ENCODE data around the gene LARP4B. TPM values are rescaled to one million over a fixed set of nuclear protein-coding genes. Genes with fewer than 3 reads are reported as not detected.

Gene LARP4B
- total RNA-seq, 2 donors from 2014 or later: 42.2 to 70.6 TPM

DNA sequence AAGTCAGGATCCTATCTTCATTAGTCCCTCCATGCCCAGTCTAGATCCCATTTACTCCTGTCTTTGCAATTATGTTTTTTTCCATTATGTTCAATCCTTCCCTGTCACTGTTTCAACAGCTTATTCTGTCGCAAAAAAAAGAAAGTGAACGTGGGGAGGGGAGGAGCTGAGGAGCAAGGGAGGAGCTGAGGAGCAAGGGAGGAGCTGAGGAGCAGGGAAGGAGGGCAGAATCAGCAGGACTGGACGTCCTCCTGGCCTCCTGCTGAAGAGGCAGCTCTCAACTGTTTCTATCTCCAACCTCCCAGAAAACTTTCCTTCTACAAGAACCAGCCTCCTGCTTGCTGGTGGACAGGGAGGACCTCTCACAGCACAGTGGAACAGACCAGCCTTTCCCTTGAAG lies 26.0 kb downstream of the LARP4B start:
- Histone ChIP-seq H3K4me1 (ENCODE audit: control insufficient read depth in 1 of 2, low read depth in 2 of 2) (peaks cover 8 to 11% of the 10 kb centered on the region in 2 donors), H3K36me3 (no peaks in the 10 kb centered on the region), H3K27ac (no peak overlapping the region), H3K27me3 (replicated peaks; ENCODE audit: insufficient read depth) (no peaks in the 10 kb centered on the region), H3K4me3 (no peak overlapping the region), H3K9me3 (no peaks in the 10 kb centered on the region)
- TF ChIP-seq, protein P1, sequence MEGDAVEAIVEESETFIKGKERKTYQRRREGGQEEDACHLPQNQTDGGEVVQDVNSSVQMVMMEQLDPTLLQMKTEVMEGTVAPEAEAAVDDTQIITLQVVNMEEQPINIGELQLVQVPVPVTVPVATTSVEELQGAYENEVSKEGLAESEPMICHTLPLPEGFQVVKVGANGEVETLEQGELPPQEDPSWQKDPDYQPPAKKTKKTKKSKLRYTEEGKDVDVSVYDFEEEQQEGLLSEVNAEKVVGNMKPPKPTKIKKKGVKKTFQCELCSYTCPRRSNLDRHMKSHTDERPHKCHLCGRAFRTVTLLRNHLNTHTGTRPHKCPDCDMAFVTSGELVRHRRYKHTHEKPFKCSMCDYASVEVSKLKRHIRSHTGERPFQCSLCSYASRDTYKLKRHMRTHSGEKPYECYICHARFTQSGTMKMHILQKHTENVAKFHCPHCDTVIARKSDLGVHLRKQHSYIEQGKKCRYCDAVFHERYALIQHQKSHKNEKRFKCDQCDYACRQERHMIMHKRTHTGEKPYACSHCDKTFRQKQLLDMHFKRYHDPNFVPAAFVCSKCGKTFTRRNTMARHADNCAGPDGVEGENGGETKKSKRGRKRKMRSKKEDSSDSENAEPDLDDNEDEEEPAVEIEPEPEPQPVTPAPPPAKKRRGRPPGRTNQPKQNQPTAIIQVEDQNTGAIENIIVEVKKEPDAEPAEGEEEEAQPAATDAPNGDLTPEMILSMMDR (IDR thresholded peaks at IDR 0.05): no peak
- ATAC-seq (ENCODE audit: insufficient number of reproducible peaks, low FRiP score, low read depth) (no peak), DNase-seq (ENCODE audit: low spot score) (no peak)

DNA sequence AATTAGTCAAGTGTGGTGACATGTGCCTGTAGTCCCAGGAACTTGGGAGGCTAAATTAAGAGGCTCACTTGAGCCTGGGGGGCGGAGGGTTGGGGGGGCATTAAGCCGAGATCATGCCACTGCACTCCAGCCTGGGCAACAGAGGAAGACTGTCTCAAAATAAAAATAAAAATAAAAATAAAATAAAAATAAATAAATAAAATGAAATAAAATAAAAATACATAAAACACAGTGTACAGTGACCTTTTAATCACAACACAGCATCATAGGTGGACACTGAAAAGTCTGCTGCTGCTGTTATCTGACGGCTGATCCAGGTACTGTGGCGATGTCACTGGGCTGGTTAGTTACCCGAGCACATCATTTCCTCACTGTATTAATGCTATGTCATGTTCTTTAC lies 27.1 kb downstream of the LARP4B start:
- DNase-seq (ENCODE audit: low spot score) (no peak), ATAC-seq (ENCODE audit: insufficient number of reproducible peaks, low FRiP score, low read depth) (no peak)
- TF ChIP-seq, protein P1 (IDR thresholded peaks at IDR 0.05): no peak

DNA sequence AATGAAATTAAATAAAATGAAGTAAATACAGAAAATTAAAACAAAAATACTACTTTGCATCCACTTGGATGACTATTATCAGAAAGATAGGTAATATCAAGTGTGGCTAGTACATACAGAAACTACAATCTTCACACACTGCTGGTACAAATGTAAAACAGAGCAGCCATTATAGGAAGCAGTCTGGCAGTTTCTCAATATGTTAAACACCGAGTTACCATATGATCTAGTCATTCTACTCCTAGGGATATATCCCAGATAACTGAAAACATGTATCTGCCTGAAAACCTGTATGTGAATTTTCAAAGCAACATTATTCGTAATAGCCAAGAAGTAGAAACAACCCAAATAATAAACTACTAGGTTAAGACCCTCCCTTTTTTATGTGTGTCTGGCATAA lies 33.4 kb downstream of the LARP4B start:
- Histone ChIP-seq H3K9me3 (no peaks in the 10 kb centered on the region), H3K4me1 (ENCODE audit: control insufficient read depth in 1 of 2, low read depth in 2 of 2) (no peaks in the 10 kb centered on the region), H3K4me3 (no peak overlapping the region), H3K27me3 (replicated peaks; ENCODE audit: insufficient read depth) (no peaks in the 10 kb centered on the region), H3K36me3 (no peaks in the 10 kb centered on the region), H3K27ac (no peak overlapping the region)
- DNase-seq (ENCODE audit: low spot score): no peak
- no peak for ATAC-seq (ENCODE audit: insufficient number of reproducible peaks, low FRiP score, low read depth)
- TF ChIP-seq, protein P1 (IDR thresholded peaks at IDR 0.05): no peak

More for the DNA sequence above, 27.1 kb downstream of the LARP4B start:
- no peak overlapping the region for H3K27ac ChIP-seq
- H3K27me3 ChIP-seq (replicated peaks; ENCODE audit: insufficient read depth): no peaks in the 10 kb centered on the region
- H3K4me1 ChIP-seq (ENCODE audit: control insufficient read depth in 1 of 2, low read depth in 2 of 2): peaks cover 0 to 2% of the 10 kb centered on the region in 2 donors
- no peaks in the 10 kb centered on the region for H3K36me3 ChIP-seq
- H3K9me3 ChIP-seq: no peaks in the 10 kb centered on the region
- H3K4me3 ChIP-seq: no peak overlapping the region

DNA sequence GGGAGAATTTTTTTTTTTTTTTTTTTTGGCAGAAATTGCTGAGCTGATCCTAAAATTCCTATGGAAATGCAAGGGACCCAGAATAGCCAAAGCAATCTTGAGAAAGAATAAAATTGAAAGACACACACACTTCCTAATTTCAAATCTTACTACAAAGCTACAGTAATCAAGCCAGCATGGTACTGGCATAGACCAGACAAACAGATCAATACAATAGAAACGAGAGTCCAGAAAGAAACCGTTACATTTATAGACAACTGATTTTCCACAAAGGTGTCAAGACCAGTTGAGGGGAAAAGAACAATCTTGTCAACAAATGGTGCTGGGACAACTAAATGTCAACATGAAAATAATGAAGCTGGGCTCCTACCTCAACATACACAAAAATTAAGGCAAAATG lies 34.5 kb downstream of the LARP4B start:
- no peaks in the 10 kb centered on the region for H3K36me3 ChIP-seq
- no peak for DNase-seq (ENCODE audit: low spot score)
- H3K9me3 ChIP-seq: no peaks in the 10 kb centered on the region
- ATAC-seq (ENCODE audit: insufficient number of reproducible peaks, low FRiP score, low read depth): no peak
- H3K4me3 ChIP-seq: no peak overlapping the region
- H3K4me1 ChIP-seq (ENCODE audit: control insufficient read depth in 1 of 2, low read depth in 2 of 2): no peaks in the 10 kb centered on the region
- no peak overlapping the region for H3K27ac ChIP-seq
- H3K27me3 ChIP-seq (replicated peaks; ENCODE audit: insufficient read depth): no peaks in the 10 kb centered on the region
- TF ChIP-seq, protein P1 (IDR thresholded peaks at IDR 0.05): no peak

DNA sequence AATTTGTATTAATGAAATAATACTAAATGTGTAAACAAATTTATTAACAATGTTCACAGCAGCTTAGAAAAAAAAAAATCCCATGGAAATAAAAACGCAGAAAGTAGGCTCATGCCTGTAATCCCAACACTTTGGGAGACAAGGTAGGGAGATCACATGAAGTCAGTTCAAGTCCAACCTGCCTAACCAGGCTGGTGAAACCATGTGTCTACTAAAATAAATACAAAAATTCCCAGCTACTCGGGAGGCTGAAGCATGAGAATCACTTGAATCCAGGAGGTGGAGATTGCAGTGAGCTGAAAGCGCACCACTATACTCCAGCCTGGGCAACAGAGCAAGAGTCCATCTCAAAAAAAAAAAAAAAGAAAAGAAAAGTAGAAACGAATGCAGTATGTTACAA lies 36.2 kb downstream of the LARP4B start:
- Histone ChIP-seq H3K4me1 (ENCODE audit: control insufficient read depth in 1 of 2, low read depth in 2 of 2) (no peaks in the 10 kb centered on the region), H3K4me3 (no peak overlapping the region), H3K9me3 (no peaks in the 10 kb centered on the region), H3K27me3 (replicated peaks; ENCODE audit: insufficient read depth) (no peaks in the 10 kb centered on the region), H3K27ac (no peak overlapping the region), H3K36me3 (no peaks in the 10 kb centered on the region)
- ATAC-seq (ENCODE audit: insufficient number of reproducible peaks, low FRiP score, low read depth) (no peak), DNase-seq (ENCODE audit: low spot score) (no peak)
- TF ChIP-seq, protein P1 (IDR thresholded peaks at IDR 0.05): no peak

Measured in thoracic aorta (tissue), 2 donors.